HCT116 (cell line): ENCODE data around the gene PIK3R2. TPM values are rescaled to one million over a fixed set of nuclear protein-coding genes. Genes with fewer than 3 reads are reported as not detected.

ENCODE experiments used
- CEBPB ChIP-seq: IDR thresholded peaks from 2 replicates; pipeline ENCODE4 v1.6.1; 2012; ENCODE audit warnings: low read depth
- EGR1 ChIP-seq: IDR thresholded peaks from 2 replicates; pipeline ENCODE4 v1.6.1; 2012; ENCODE audit warnings: low read depth
- ELF1 ChIP-seq: IDR thresholded peaks from 2 replicates; pipeline ENCODE4 v1.6.1; 2012; ENCODE audit warnings: low read depth, borderline replicate concordance
- EZH2phosphoT487 ChIP-seq: fragments of 200-600 bp; IDR thresholded peaks from 2 replicates; pipeline ENCODE4 v1.6.1; 2018; ENCODE audit warnings: antibody characterized with exemption, borderline replicate concordance
- JUND ChIP-seq: IDR thresholded peaks from 2 replicates; pipeline ENCODE4 v1.6.1; 2012
- MAX ChIP-seq: IDR thresholded peaks from 2 replicates; pipeline ENCODE4 v1.6.1; 2012
- REST ChIP-seq: IDR thresholded peaks from 2 replicates; pipeline ENCODE4 v1.6.1; 2012; ENCODE audit warnings: low read depth
- SP1 ChIP-seq: IDR thresholded peaks from 2 replicates; pipeline ENCODE4 v1.6.1; 2012; ENCODE audit warnings: low read depth
- YY1 ChIP-seq: IDR thresholded peaks from 2 replicates; pipeline ENCODE4 v1.6.1; 2011; ENCODE audit warnings: low read length, low read depth, moderate library complexity, mild to moderate bottlenecking; ENCODE audit not compliant: insufficient replicate concordance; ENCODE audit errors: extremely low read depth
- ZBTB33 ChIP-seq: IDR thresholded peaks from 2 replicates; pipeline ENCODE4 v1.6.1; 2011; ENCODE audit warnings: mild to moderate bottlenecking, low read length, moderate library complexity; ENCODE audit not compliant: insufficient replicate concordance; ENCODE audit errors: extremely low read depth
- ZFX ChIP-seq: fragments of 450-650 bp; IDR thresholded peaks from 2 replicates; pipeline ENCODE4 v1.6.1; 2017
- total RNA-seq: library from RNA; stranded (reverse); gene quantifications from one replicate; pipeline ENCODE4 v1.2.1, GENCODE V29; 2021; ENCODE audit not compliant: unreplicated experiment

PIK3R2 gene
- total RNA-seq, 1 experiment from 2014 or later, result 53.4 TPM

GRCh38 chr19:18197306-18197705, 44.3 kb downstream of the PIK3R2 start (continued):
- TF ChIP-seq REST (no peak), ZFX (no peak), EZH2phosphoT487 (no peak), ZBTB33 (no peak), MAX (no peak), SP1 (no peak), ELF1 (no peak), JUND (no peak), EGR1 (no peak), CEBPB (no peak), YY1 (no peak)
- TF ChIP-seq, all 23 proteins: peak for 0
